Activated CD4-positive, alpha-beta T cell treated with anti-CD3 and anti-CD28 coated beads for 4 hours (primary cell): ENCODE results near the gene CACUL1.
A peak's percentile ranks its signal among the peaks of the same experiment; 100 is the strongest.
"Not testable (repeated sequence)": the region's sequence is repeated elsewhere in the genome, so short reads cannot be mapped to it uniquely, and the experiment has no call there.

Source experiments
- DNase-seq, 2 donors: peaks; one replicate each; pipeline ENCODE4 v3.0.0-alpha.2; 2020

Gene CACUL1

DNA sequence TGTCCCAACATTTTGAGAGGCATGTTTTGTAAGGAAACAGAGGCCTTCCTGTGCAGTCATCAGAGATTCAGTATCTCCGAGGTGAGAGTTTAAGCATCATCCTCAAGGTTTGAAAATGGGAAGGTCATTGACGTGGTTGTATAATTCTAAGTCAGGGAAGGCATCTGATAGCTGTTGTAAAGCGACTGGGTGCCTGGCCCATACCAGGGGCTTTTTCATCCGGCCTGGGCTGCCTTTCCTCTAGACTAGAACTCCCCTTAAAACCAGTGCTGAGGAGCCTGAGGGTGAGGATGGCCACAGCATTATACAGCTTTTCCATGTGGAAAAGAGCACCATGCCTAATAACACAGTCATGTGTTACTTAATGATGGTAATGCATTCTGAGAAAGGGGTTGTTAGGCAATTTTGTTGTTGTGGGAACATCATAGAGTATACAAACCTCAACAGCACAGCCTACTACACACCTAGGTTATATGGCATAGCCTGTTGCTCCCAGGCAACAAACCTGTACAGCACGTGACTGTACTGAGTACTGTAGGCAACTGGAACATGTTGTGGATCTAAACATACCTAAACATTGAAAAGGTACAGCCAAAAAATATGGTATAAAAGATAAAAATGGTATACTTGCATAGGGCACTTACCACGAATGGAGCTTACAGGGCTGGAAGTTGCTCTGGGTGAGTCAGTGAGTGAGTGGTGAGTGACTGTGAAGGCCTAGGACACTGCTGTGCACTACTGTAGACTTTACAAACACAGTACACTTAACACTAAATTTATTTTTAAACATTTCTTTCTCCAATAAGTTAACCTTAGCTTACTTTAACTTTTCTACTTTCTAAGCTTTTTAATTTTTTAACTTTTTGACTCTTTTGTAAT lies 13.5 kb upstream of the CACUL1 start:
- no peak for DNase-seq

- no peak for DNase-seq
Observed at GRCh38 chr10:118767297-118768040, 12.7 kb upstream of the CACUL1 start.

DNA sequence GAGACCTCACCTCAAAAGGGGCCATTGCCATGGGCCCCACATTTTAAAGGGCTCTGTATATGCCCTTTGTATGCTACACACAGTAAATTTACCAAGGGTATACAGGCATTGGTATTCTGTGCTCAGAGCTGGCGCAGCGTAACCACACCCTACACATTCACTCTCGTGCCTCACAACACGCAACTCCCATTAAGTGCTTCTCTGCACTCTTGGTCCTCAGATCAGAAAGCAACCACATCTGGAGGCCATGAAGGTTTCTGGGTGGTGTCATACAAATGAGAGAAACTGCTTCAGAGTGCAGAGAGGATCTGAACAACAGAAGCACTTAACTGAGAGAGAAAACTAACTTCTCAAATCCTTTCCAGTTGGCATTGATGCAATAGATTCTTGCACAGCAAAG lies 9.4 kb upstream of the CACUL1 start:
- DNase-seq, result no peak

- DNase-seq, result no peak
Observed at GRCh38 chr10:118763202-118763988, 8.6 kb upstream of the CACUL1 start.

DNA sequence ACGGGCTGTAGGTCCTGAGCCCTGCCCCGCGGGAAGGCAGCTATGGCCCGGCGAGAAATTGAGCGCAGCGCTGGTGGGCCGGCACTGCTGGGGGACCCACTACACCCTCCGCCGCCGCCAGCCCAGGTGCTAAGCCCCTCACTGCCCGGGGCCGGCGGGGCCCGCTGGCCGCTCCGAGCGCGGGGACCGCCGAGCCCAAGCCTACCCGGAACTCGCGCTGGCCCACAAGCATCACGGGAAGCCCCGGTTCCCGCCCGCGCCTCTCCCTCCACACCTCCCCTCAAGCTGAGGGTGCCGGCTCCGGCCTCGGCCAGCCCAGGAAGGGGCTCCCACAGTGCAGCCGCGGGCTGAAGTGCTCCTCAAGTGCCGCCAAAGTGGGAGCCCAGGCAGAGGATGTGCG lies 5.5 kb upstream of the CACUL1 start:
- DNase-seq, result no peak

GRCh38 chr10:118758449-118758848 lies 3.7 kb upstream of the CACUL1 start:
- no peak for DNase-seq

DNA sequence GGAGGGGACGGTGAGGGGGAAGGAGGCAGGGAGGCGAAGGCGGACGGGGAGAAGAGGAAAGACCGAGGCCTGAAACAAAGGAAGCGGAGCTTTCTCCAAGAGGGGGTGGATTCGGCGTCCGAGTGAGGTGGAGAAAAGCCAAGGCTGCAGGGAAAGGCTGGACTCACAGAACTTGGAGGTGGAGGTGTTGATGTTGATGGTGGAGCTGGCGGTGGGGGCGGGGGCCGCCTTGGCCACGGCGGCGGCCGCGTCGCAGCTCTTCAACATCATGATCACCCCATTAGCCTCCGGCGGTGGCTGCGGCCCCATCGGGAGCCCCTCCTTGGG lies 578 bp downstream of the CACUL1 start:
- peak; percentile 26 to 31 for DNase-seq

- DNase-seq, result no peak
Observed at GRCh38 chr10:118753331-118754228, 1.2 kb downstream of the CACUL1 start.

- DNase-seq, result no peak
Observed at GRCh38 chr10:118752409-118752808, 2.4 kb downstream of the CACUL1 start.

DNA sequence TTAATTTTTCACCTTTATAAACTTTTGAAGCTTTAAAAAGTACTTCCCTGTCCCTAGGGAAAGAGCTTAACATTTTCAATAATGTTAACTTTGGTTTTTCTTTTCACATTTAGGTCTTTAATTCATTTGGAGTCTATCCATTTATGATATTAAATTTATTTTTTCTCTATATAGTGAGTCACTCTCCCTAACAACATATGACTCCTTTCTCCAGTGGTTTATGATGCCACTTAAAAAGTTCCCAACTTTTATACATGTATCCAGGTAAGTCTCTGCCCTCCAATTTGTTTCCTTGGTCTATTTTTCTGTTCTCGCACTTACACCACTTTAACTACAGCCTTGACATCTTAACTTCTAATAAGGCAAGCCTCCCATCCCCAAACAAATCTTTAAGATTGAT lies 3.5 kb downstream of the CACUL1 start:
- no peak for DNase-seq

- DNase-seq, result no peak
Observed at GRCh38 chr10:118748041-118748440, 6.7 kb downstream of the CACUL1 start.

DNA sequence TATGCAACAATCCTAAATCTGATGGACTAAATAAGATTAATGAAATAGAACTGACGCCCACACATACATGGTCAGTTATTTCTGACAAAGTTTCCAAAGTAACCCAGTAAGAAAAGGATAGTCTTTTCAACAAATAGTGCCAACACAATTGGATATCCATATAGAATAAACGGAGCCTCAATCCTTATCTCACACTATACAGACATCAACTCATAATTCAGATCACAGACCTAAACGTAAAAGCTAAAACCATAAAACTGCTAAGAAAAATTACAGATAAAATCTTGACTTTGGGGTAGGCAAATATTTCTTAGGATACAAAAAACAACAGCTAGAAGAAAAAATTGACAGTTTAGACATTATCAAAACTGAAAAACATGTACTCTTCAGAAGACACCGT lies 8.5 kb downstream of the CACUL1 start:
- DNase-seq, result no peak

DNA sequence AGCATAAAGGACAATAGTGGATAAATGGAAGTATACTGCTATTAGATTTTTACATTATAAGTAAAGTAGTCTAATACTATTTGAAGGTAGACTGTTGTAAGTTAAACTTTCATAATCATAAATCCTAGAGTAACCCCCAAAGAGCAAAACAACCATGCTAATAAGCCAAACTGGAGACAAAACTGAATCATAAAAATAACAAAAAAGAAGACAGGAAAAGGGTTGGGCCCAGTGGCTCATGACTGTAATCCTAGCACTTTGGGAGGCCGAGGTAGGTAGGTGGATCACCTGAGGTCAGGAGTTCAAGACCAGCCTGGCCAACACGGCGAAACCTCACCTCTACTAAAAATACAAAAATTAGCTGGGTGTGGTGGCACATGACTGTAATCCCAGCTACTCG lies 9.7 kb downstream of the CACUL1 start:
- DNase-seq, result no peak

- not testable (repeated sequence) for DNase-seq
Observed at GRCh38 chr10:118744346-118744918, 10.3 kb downstream of the CACUL1 start.

DNA sequence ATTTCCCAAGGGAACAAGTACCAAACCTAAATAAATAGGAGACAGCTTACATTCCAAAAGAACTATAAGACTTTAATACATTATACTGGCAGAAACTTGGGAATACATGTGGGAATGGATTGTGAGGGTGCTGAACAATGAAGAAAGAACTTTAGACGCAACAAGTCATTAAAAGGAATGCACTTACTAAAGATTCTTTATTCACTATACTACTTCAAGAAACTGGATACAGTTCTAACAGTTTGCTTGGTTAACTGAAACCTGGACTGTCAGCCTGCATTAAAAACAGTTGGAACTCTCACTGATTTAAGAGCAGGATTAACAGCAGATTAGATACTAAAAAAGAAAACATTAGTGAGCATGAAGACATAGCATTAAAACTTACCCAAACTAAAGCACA lies 12.0 kb downstream of the CACUL1 start:
- DNase-seq, result no peak

DNA sequence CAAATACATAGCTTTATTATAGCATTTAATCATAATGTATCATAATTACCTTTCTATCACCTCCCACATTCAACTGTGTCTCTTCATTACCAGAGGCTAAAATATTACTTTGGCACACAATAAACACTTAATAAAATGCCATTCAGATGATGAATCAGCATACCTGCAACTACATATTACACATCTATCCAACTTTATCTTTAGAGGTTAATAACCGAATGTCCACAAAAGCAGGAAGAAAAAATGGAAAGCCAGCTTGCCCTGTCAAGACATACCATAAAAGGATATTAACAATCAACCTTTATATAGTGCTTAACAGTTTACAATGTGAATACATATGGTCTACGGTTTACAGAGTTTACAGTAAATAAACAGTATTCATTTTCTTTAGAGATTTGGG lies 12.7 kb downstream of the CACUL1 start:
- DNase-seq, result no peak

GRCh38 chr10:118738406-118738805 lies 16.4 kb downstream of the CACUL1 start:
- no peak for DNase-seq

GRCh38 chr10:118737603-118738302 lies 17.0 kb downstream of the CACUL1 start:
- no peak for DNase-seq

DNA sequence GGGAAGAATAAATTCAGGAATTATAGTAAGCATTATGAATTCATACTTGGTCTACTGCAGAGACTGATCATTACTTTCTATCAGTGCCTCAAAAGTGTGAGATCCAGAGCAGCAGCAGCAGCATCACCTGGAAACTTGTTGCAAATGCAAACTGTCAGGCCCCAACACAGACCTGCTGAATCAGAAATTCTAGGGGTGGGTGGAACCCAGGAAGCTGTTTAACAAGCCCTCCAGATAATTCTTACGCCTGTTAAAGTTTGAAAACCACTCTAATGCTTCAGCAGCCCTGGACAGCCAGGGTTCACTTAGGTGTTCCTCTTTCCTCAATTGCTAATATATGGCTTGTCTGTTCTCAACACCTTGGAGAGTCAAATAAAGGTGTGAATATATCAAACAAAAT lies 19.5 kb downstream of the CACUL1 start:
- no peak for DNase-seq

GRCh38 chr10:118734475-118734874 lies 20.3 kb downstream of the CACUL1 start:
- no peak for DNase-seq
